Activated CD4-positive, alpha-beta memory T cell treated with anti-CD3 and anti-CD28 coated beads for 36 hours (primary cell): ENCODE measurements around the gene NDOR1. TPM values are rescaled to one million over a fixed set of nuclear protein-coding genes. Genes with fewer than 3 reads are reported as not detected.
"Not testable (repeated sequence)": the region's sequence is repeated elsewhere in the genome, so short reads cannot be mapped to it uniquely, and the experiment has no call there.

Experiments
- CTCF ChIA-PET: fragments of 350-600 bp; sonication (Branson Sonifier 250); formaldehyde crosslinking; loops from one replicate; lab custom pipeline; 2021; ENCODE audit warnings: antibody characterized with exemption, inconsistent platforms; lab: Charles Lee
- POLR2A ChIA-PET: fragments of 350-600 bp; sonication (Branson Sonifier 250); formaldehyde crosslinking; loops from one replicate; lab custom pipeline; 2021; ENCODE audit warnings: antibody characterized with exemption; lab: Charles Lee
- DNase-seq: peaks from one replicate; pipeline ENCODE4 v3.0.0-alpha.2; 2020
- H3K27ac Mint-ChIP-seq: one replicate; pipeline ENCODE4 v1.8.0; 2021; ENCODE audit warnings: mixed read lengths
- H3K27me3 Mint-ChIP-seq: one replicate; pipeline ENCODE4 v1.8.0; 2021; ENCODE audit warnings: mixed read lengths
- H3K36me3 Mint-ChIP-seq: one replicate; pipeline ENCODE4 v1.8.0; 2021; ENCODE audit warnings: mixed read lengths
- H3K4me1 Mint-ChIP-seq: one replicate; pipeline ENCODE4 v1.8.0; 2021; ENCODE audit warnings: low read depth, mixed read lengths
- H3K4me3 Mint-ChIP-seq: one replicate; pipeline ENCODE4 v1.8.0; 2021; ENCODE audit warnings: mild to moderate bottlenecking, mixed read lengths
- H3K9me3 Mint-ChIP-seq: one replicate; pipeline ENCODE4 v1.8.0; 2021; ENCODE audit warnings: mixed read lengths
- intact Hi-C: fragments of 100-400 bp; cut with micrococcal nuclease; formaldehyde crosslinking; loops from one replicate; pipeline ENCODE4 v1.15.1; 2023
- total RNA-seq, 2 experiments: library from RNA; stranded (reverse); gene quantifications; one replicate each; pipeline ENCODE4 v1.2.3, GENCODE V29; 2021

Gene NDOR1
- total RNA-seq, 2 experiments from 2014 or later, result 29.4 to 31.3 TPM

DNA sequence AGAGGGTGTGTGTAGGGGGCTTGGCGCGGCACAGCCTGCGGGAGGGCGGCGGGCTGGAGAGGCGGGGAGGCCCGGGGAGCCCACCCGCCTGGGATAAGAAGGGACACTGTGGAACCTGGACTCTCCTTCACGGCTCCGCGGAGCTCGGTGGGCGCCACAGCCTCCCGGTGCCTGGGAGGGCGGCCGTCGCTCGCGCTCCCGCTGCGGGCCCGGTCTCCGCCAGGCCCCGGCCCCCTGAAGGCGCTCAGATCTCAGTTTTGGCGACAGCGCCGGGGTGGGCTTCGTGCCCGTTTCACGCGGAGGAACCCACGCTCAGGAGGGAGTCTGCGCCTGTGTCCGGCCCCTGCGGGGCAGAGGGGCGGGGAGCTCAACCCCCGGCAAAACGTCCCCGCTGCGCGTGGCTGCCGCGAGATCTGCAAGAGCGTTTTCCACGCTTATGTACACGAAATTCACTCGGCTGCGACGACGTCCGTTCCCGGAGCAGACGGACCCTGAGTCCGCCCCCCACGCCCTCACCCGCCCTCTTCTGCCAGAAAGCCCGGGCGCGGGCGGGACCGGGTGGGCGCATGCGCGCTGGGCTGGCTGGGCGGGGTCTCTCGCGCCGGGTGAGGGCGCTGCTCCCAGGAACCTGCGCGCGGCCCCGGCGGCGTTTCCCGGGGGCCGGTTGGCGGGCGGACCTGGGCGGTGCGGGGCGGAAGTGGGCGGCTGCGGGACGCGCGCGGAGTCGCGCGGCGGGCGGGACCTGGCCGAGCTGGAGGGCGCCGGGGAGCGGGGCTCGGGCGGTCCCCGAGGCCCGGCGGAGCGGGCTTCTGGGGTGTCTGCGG, 49.3 kb downstream of the NDOR1 start, which contains the start of gene NELFB:
Gene NELFB (plus strand): TSS at position 704 of the 824 bp plus-strand sequence.
- POLR2A ChIA-PET, result interaction anchor here (1.5 to 5.1 kb wide), 2 partner anchors 10 to 13 kb away, joined by 5 to 65 read pairs; partner anchors contain the start of gene TUBB4B
- DNase-seq, result peak; percentile 96
- Mint-ChIP-seq H3K4me3 (peak within 1 kb of the TSS; percentile 86), H3K27me3 (no peaks in the 10 kb centered on the region), H3K27ac (peak within 1 kb of the TSS; percentile 71), H3K4me1 (peaks cover 20% of the 10 kb centered on the region), H3K9me3 (no peaks in the 10 kb centered on the region), H3K36me3 (peaks cover 11% of the 10 kb centered on the region)
- intact Hi-C loops, result loop anchor here (1.0 kb wide), 1 partner anchor 15 kb away; no protein-coding TSS in a partner anchor
- CTCF ChIA-PET, result interaction anchor here (0.6 to 2.4 kb wide), 10 partner anchors 11 to 187 kb away, joined by 3 to 11 read pairs (median 4); partner anchors contain the start of genes EXD3, NOXA1, NRARP and RNF224

- Mint-ChIP-seq H3K4me1 (peaks cover 20% of the 10 kb centered on the region), H3K27ac (peak overlapping the region; percentile 71), H3K9me3 (no peaks in the 10 kb centered on the region), H3K27me3 (no peaks in the 10 kb centered on the region), H3K36me3 (peaks cover 11% of the 10 kb centered on the region), H3K4me3 (peak overlapping the region; percentile 86)
- POLR2A ChIA-PET, result interaction anchor here (1.5 to 5.1 kb wide), 2 partner anchors 11 to 14 kb away, joined by 5 to 65 read pairs; partner anchors contain the start of gene TUBB4B
- no peak for DNase-seq
- CTCF ChIA-PET, result interaction anchor here (0.6 to 2.4 kb wide), 8 partner anchors 12 to 463 kb away, joined by 3 to 15 read pairs (median 6); partner anchors contain the start of genes EXD3, NOXA1, RNF224 and TUBB4B
- intact Hi-C loops, result loop anchor here (1.0 kb wide), 1 partner anchor 15 kb away; no protein-coding TSS in a partner anchor
These were observed 50.1 kb downstream of the NDOR1 start for GRCh38 chr9:137255448-137256114.

GRCh38 chr9:137256362-137256761, 50.9 kb downstream of the NDOR1 start:
- Mint-ChIP-seq H3K9me3 (no peaks in the 10 kb centered on the region), H3K4me3 (peak overlapping the region; percentile 86), H3K36me3 (peaks cover 11% of the 10 kb centered on the region), H3K27ac (no peak overlapping the region), H3K27me3 (no peaks in the 10 kb centered on the region), H3K4me1 (peaks cover 20% of the 10 kb centered on the region)
- ChIA-PET POLR2A (interaction anchor here (0.6 to 5.1 kb wide), 3 partner anchors 15 to 33 kb away, joined by 3 to 65 read pairs (median 3); partner anchors contain the start of genes TOR4A and TUBB4B), CTCF (interaction anchor here (0.6 to 2.1 kb wide), 6 partner anchors 16 to 464 kb away, joined by 3 to 15 read pairs (median 4); partner anchors contain the start of genes EXD3, NOXA1, RNF224 and TUBB4B)
- DNase-seq, result no peak
- intact Hi-C loops, result no loop called here

DNA sequence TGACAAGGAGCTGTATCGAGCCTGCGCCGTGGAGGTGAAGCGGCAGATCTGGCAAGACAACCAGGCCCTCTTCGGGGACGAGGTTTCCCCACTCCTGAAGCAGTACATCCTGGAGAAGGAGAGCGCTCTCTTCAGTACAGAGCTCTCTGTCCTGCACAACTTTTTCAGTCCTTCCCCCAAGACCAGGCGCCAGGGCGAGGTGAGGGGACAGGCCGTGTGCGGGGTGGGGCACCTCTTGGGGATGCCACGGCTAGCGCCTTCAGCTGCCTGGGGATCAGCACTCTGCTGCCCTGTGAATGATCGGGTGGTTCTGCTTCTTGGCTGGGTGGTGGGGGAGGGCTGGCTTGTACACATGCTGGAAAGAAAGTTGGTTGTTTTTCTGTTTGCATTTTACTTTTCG, 51.4 kb downstream of the NDOR1 start:
- DNase-seq, result no peak
- ChIA-PET POLR2A (interaction anchor here (0.6 to 5.1 kb wide), 3 partner anchors 16 to 34 kb away, joined by 3 to 65 read pairs (median 3); partner anchors contain the start of genes TOR4A and TUBB4B), CTCF (interaction anchor here (0.6 to 2.1 kb wide), 6 partner anchors 16 to 464 kb away, joined by 3 to 15 read pairs (median 4); partner anchors contain the start of genes EXD3, NOXA1, RNF224 and TUBB4B)
- Mint-ChIP-seq H3K27ac (no peak overlapping the region), H3K4me3 (peak overlapping the region; percentile 86), H3K36me3 (peaks cover 16% of the 10 kb centered on the region), H3K4me1 (peaks cover 20% of the 10 kb centered on the region), H3K27me3 (no peaks in the 10 kb centered on the region), H3K9me3 (no peaks in the 10 kb centered on the region)
- intact Hi-C loops, result no loop called here

- peaks cover 16% of the 10 kb centered on the region for H3K36me3 Mint-ChIP-seq
- DNase-seq, POLR2A ChIA-PET, H3K27me3 Mint-ChIP-seq, intact Hi-C loops, H3K4me3 Mint-ChIP-seq, H3K4me1 Mint-ChIP-seq, H3K27ac Mint-ChIP-seq, H3K9me3 Mint-ChIP-seq: not testable (repeated sequence)
- CTCF ChIA-PET, result interaction anchor here (1.3 to 1.6 kb wide), 2 partner anchors 26 to 39 kb away, joined by 4 to 5 read pairs; partner anchors contain the start of gene NRARP
These were observed 56.8 kb downstream of the NDOR1 start for GRCh38 chr9:137262173-137262908.

DNA sequence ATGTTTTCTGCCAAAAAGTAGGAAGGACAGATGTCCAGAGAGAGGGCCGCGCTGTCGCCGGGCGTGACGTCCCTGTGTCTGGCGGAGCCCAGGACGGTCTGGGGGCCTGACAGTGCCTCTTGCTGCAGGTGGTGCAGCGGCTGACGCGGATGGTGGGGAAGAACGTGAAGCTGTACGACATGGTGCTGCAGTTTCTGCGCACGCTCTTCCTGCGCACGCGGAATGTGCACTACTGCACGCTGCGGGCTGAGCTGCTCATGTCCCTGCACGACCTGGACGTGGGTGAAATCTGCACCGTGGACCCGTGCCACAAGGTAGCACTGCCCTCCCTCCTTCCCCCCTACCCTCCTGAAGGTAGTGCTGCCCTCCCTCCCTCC, 57.4 kb downstream of the NDOR1 start:
- no peaks in the 10 kb centered on the region for H3K9me3 Mint-ChIP-seq
- ChIA-PET POLR2A (no interaction called here), CTCF (no interaction called here)
- no peak overlapping the region for H3K27ac Mint-ChIP-seq
- no peak for DNase-seq
- no peaks in the 10 kb centered on the region for H3K27me3 Mint-ChIP-seq
- intact Hi-C loops, result no loop called here
- H3K4me1 Mint-ChIP-seq, result no peaks in the 10 kb centered on the region
- H3K4me3 Mint-ChIP-seq, result no peak overlapping the region
- H3K36me3 Mint-ChIP-seq, result peaks cover 16% of the 10 kb centered on the region

DNA sequence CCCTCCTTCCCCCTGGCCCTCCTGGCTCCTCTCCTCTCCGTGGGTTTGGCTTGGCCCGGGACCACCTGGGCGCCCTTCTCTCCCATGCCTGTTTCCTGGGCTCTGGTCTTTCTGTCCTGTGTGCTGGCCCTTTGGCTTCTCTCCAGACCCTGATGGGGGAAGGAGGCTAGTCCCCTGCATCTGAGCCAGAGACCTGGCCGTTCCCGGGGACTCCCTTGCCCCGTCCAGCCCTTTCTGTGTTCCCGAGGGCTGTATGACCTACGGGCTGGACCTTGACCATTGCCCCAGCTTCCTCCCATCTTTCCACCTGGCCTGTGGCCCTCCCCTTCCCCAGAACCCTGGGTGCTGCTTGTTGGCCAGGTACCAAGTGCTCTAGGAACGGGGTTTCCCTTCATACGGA, 58.0 kb downstream of the NDOR1 start:
- intact Hi-C loops, result no loop called here
- H3K27me3 Mint-ChIP-seq, result no peaks in the 10 kb centered on the region
- peaks cover 16% of the 10 kb centered on the region for H3K36me3 Mint-ChIP-seq
- CTCF ChIA-PET, result interaction anchor here (1.5 kb wide), 1 partner anchor 87 kb away, joined by 3 read pairs; no protein-coding TSS in a partner anchor
- no peaks in the 10 kb centered on the region for H3K9me3 Mint-ChIP-seq
- no peak overlapping the region for H3K4me3 Mint-ChIP-seq
- POLR2A ChIA-PET, result no interaction called here
- no peak for DNase-seq
- peaks cover under 1% of the 10 kb centered on the region for H3K4me1 Mint-ChIP-seq
- no peak overlapping the region for H3K27ac Mint-ChIP-seq

DNA sequence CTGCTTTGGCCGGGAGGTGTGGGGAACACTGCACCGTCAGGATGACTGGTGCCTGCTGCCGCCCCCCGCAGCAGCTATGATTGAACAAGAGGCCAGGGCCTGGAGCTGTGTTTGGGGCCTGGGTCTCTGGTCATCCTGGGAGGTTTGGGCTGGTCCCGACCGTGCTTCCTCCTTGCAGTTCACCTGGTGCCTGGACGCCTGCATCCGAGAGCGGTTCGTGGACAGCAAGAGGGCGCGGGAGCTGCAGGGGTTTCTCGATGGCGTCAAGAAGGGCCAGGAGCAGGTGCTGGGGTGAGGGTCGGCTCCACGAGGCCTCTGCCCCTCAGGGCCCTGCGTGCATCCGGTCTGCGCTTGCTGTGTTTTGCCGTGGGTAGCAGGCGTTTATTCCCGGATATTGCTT, 58.6 kb downstream of the NDOR1 start:
- DNase-seq, result no peak
- Mint-ChIP-seq H3K27me3 (no peaks in the 10 kb centered on the region), H3K9me3 (no peaks in the 10 kb centered on the region), H3K4me3 (no peak overlapping the region), H3K36me3 (peaks cover 20% of the 10 kb centered on the region), H3K27ac (no peak overlapping the region), H3K4me1 (peaks cover 2% of the 10 kb centered on the region)
- intact Hi-C loops, result no loop called here
- ChIA-PET CTCF (interaction anchor here (1.5 kb wide), 1 partner anchor 87 kb away, joined by 3 read pairs; no protein-coding TSS in a partner anchor), POLR2A (no interaction called here)

- Mint-ChIP-seq H3K4me1 (peaks cover 6% of the 10 kb centered on the region), H3K9me3 (no peaks in the 10 kb centered on the region), H3K36me3 (peaks cover 24% of the 10 kb centered on the region), H3K27ac (no peak overlapping the region), H3K27me3 (no peaks in the 10 kb centered on the region), H3K4me3 (no peak overlapping the region)
- intact Hi-C loops, result no loop called here
- ChIA-PET CTCF (no interaction called here), POLR2A (no interaction called here)
- DNase-seq, result no peak
These were observed 60.1 kb downstream of the NDOR1 start for GRCh38 chr9:137265496-137266161.

GRCh38 chr9:137266162-137266527, 60.6 kb downstream of the NDOR1 start:
- no peak overlapping the region for H3K4me3 Mint-ChIP-seq
- CTCF ChIA-PET, result no interaction called here
- POLR2A ChIA-PET, result no interaction called here

More at GRCh38 chr9:137266162-137266527, 60.6 kb downstream of the NDOR1 start:
- intact Hi-C loops, result no loop called here
- DNase-seq, result no peak
- peaks cover 27% of the 10 kb centered on the region for H3K36me3 Mint-ChIP-seq
- H3K27me3 Mint-ChIP-seq, result no peaks in the 10 kb centered on the region
- H3K4me1 Mint-ChIP-seq, result peaks cover 9% of the 10 kb centered on the region
- H3K9me3 Mint-ChIP-seq, result no peaks in the 10 kb centered on the region
- no peak overlapping the region for H3K27ac Mint-ChIP-seq
